ENCODE results near the gene SLAMF9.

Gene SLAMF9

GRCh38 chr1:159922511-159923202 is 31.4 kb downstream of the SLAMF9 start:
- H3K4me3 ChIP-seq (ENCODE audit: low read depth, low read length): peak overlapping the region; percentile 75
- DNase-seq (ENCODE audit: low read depth): no peak
- no peak for TF ChIP-seq POLR2A (IDR thresholded peaks at IDR 0.05; ENCODE audit: extremely low read depth, insufficient read length)
- TF ChIP-seq, protein P1, sequence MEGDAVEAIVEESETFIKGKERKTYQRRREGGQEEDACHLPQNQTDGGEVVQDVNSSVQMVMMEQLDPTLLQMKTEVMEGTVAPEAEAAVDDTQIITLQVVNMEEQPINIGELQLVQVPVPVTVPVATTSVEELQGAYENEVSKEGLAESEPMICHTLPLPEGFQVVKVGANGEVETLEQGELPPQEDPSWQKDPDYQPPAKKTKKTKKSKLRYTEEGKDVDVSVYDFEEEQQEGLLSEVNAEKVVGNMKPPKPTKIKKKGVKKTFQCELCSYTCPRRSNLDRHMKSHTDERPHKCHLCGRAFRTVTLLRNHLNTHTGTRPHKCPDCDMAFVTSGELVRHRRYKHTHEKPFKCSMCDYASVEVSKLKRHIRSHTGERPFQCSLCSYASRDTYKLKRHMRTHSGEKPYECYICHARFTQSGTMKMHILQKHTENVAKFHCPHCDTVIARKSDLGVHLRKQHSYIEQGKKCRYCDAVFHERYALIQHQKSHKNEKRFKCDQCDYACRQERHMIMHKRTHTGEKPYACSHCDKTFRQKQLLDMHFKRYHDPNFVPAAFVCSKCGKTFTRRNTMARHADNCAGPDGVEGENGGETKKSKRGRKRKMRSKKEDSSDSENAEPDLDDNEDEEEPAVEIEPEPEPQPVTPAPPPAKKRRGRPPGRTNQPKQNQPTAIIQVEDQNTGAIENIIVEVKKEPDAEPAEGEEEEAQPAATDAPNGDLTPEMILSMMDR (IDR thresholded peaks at IDR 0.05; ENCODE audit: low read depth, low read length): no peak
- no peak for TF ChIP-seq MYC (IDR thresholded peaks at IDR 0.05; ENCODE audit: low read depth, low read length)
- TF ChIP-seq MAX (IDR thresholded peaks at IDR 0.05; ENCODE audit: low read depth, low read length): no peak

GRCh38 chr1:159921700-159922504 is 32.1 kb downstream of the SLAMF9 start:
- peak overlapping the region; percentile 75 for H3K4me3 ChIP-seq (ENCODE audit: low read depth, low read length)
- TF ChIP-seq POLR2A (IDR thresholded peaks at IDR 0.05; ENCODE audit: extremely low read depth, insufficient read length): no peak
- no peak for TF ChIP-seq MAX (IDR thresholded peaks at IDR 0.05; ENCODE audit: low read depth, low read length)
- TF ChIP-seq MYC (IDR thresholded peaks at IDR 0.05; ENCODE audit: low read depth, low read length): no peak
- TF ChIP-seq, protein P1 (IDR thresholded peaks at IDR 0.05; ENCODE audit: low read depth, low read length): no peak
- no peak for DNase-seq (ENCODE audit: low read depth)

DNA sequence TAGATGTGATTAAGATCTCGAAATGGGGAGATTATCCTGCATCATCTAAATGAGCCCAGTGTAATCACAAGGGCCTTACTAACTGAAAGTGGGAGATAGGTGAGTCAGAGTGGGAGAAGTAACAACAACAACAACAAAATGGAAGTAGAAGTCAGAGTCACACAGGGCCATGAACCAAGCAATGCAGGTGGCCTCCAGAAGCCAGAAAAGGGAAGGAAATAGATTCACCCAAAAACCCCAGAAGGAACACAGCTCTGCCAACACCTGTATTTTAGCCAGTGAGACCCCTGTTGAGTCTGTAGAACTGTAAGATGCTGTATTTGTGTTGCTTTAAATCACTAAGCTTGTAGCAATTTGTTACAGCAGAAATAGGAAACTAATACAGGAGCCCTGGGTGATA is 32.8 kb downstream of the SLAMF9 start:
- TF ChIP-seq MAX (IDR thresholded peaks at IDR 0.05; ENCODE audit: low read depth, low read length) (no peak), MYC (IDR thresholded peaks at IDR 0.05; ENCODE audit: low read depth, low read length) (no peak), POLR2A (IDR thresholded peaks at IDR 0.05; ENCODE audit: extremely low read depth, insufficient read length) (no peak)
- TF ChIP-seq, protein P1 (IDR thresholded peaks at IDR 0.05; ENCODE audit: low read depth, low read length): no peak
- DNase-seq (ENCODE audit: low read depth): no peak
- H3K4me3 ChIP-seq (ENCODE audit: low read depth, low read length): no peak overlapping the region

- DNase-seq (ENCODE audit: low read depth): no peak
- no peak overlapping the region for H3K4me3 ChIP-seq (ENCODE audit: low read depth, low read length)
- TF ChIP-seq, protein P1 (IDR thresholded peaks at IDR 0.05; ENCODE audit: low read depth, low read length): no peak
- TF ChIP-seq MAX (IDR thresholded peaks at IDR 0.05; ENCODE audit: low read depth, low read length): no peak
- TF ChIP-seq POLR2A (IDR thresholded peaks at IDR 0.05; ENCODE audit: extremely low read depth, insufficient read length): no peak
- TF ChIP-seq MYC (IDR thresholded peaks at IDR 0.05; ENCODE audit: low read depth, low read length): no peak
Measured at GRCh38 chr1:159920651-159921050, 33.4 kb downstream of the SLAMF9 start.

- TF ChIP-seq MAX (IDR thresholded peaks at IDR 0.05; ENCODE audit: low read depth, low read length) (no peak), POLR2A (IDR thresholded peaks at IDR 0.05; ENCODE audit: extremely low read depth, insufficient read length) (no peak), MYC (IDR thresholded peaks at IDR 0.05; ENCODE audit: low read depth, low read length) (no peak)
- TF ChIP-seq, protein P1 (IDR thresholded peaks at IDR 0.05; ENCODE audit: low read depth, low read length): no peak
- no peak for DNase-seq (ENCODE audit: low read depth)
- H3K4me3 ChIP-seq (ENCODE audit: low read depth, low read length): no peak overlapping the region
Measured at GRCh38 chr1:159920202-159920601, 33.8 kb downstream of the SLAMF9 start.
